Measurements from ENCODE around the gene MARCHF10. TPM values are rescaled to one million over a fixed set of nuclear protein-coding genes. Genes with fewer than 3 reads are reported as not detected.

Gene MARCHF10
- total RNA-seq, 2 donors from 2014 or later: under 0.01 TPM; not detected in 1

- 50 to 68% methylated on average over 3 to 13 of the region's 14 CpGs for WGBS, 2 donors
- Histone ChIP-seq H3K4me1 (no peaks in the 10 kb centered on the region), H3K9me3 (no peaks in the 10 kb centered on the region), H3K4me3 (no peak overlapping the region), H3K27ac (no peak overlapping the region), H3K27me3 (no peaks in the 10 kb centered on the region), H3K36me3 (replicated peaks in 1 of 2; ENCODE audit: insufficient read depth in 1 of 2, low read depth in 2 of 2) (no peaks in the 10 kb centered on the region)
- TF ChIP-seq POLR2A (IDR thresholded peaks at IDR 0.05) (no peak), CTCF (IDR thresholded peaks at IDR 0.05) (no peak)
- ATAC-seq (no peak), DNase-seq (peak in 3 of 4 donors; percentile 14 to 55 (median 46))
- intact Hi-C loops (cut with DNase I): no loop called here
Observed at GRCh38 chr17:62671553-62671952, 136.6 kb downstream of the MARCHF10 start.

GRCh38 chr17:62670202-62670821 lies 137.8 kb downstream of the MARCHF10 start:
- H3K9me3 ChIP-seq: no peaks in the 10 kb centered on the region
- no peaks in the 10 kb centered on the region for H3K27me3 ChIP-seq
- H3K27ac ChIP-seq: no peak overlapping the region
- intact Hi-C loops (cut with DNase I): no loop called here
- DNase-seq: no peak
- H3K4me3 ChIP-seq: no peak overlapping the region
- TF ChIP-seq POLR2A (IDR thresholded peaks at IDR 0.05) (no peak), CTCF (IDR thresholded peaks at IDR 0.05) (no peak)
- no peaks in the 10 kb centered on the region for H3K4me1 ChIP-seq
- no peak for ATAC-seq
- H3K36me3 ChIP-seq (replicated peaks in 1 of 2; ENCODE audit: insufficient read depth in 1 of 2, low read depth in 2 of 2): no peaks in the 10 kb centered on the region
- WGBS, 2 donors: 60 to 61% methylated on average over 14 to 24 of the region's 24 CpGs

GRCh38 chr17:62668091-62668804 lies 139.9 kb downstream of the MARCHF10 start:
- TF ChIP-seq POLR2A (IDR thresholded peaks at IDR 0.05): no peak
- 73 to 74% methylated on average over 10 of the region's 10 CpGs for WGBS, 2 donors
- DNase-seq (no peak), ATAC-seq (no peak)
- Histone ChIP-seq H3K9me3 (no peaks in the 10 kb centered on the region), H3K4me1 (no peaks in the 10 kb centered on the region), H3K27me3 (no peaks in the 10 kb centered on the region), H3K4me3 (no peak overlapping the region), H3K27ac (no peak overlapping the region), H3K36me3 (replicated peaks in 1 of 2; ENCODE audit: insufficient read depth in 1 of 2, low read depth in 2 of 2) (no peaks in the 10 kb centered on the region)
- intact Hi-C loops (cut with DNase I): no loop called here

- H3K9me3 ChIP-seq: no peaks in the 10 kb centered on the region
- ATAC-seq (no peak), DNase-seq (no peak)
- WGBS, 2 donors: 79 to 88% methylated on average over 8 to 37 of the region's 40 CpGs
- H3K4me1 ChIP-seq: no peaks in the 10 kb centered on the region
- H3K36me3 ChIP-seq (replicated peaks in 1 of 2; ENCODE audit: insufficient read depth in 1 of 2, low read depth in 2 of 2): no peaks in the 10 kb centered on the region
- no peak overlapping the region for H3K27ac ChIP-seq
- no peak overlapping the region for H3K4me3 ChIP-seq
- TF ChIP-seq CTCF (IDR thresholded peaks at IDR 0.05) (no peak), POLR2A (IDR thresholded peaks at IDR 0.05) (no peak)
- H3K27me3 ChIP-seq: no peaks in the 10 kb centered on the region
- intact Hi-C loops (cut with DNase I): no loop called here
Observed at GRCh38 chr17:62666801-62667591, 141.1 kb downstream of the MARCHF10 start.
